ENCODE results near the gene SMYD5.
"Not testable (repeated sequence)": the region's sequence is repeated elsewhere in the genome, so short reads cannot be mapped to it uniquely, and the experiment has no call there.

The SMYD5 gene

DNA sequence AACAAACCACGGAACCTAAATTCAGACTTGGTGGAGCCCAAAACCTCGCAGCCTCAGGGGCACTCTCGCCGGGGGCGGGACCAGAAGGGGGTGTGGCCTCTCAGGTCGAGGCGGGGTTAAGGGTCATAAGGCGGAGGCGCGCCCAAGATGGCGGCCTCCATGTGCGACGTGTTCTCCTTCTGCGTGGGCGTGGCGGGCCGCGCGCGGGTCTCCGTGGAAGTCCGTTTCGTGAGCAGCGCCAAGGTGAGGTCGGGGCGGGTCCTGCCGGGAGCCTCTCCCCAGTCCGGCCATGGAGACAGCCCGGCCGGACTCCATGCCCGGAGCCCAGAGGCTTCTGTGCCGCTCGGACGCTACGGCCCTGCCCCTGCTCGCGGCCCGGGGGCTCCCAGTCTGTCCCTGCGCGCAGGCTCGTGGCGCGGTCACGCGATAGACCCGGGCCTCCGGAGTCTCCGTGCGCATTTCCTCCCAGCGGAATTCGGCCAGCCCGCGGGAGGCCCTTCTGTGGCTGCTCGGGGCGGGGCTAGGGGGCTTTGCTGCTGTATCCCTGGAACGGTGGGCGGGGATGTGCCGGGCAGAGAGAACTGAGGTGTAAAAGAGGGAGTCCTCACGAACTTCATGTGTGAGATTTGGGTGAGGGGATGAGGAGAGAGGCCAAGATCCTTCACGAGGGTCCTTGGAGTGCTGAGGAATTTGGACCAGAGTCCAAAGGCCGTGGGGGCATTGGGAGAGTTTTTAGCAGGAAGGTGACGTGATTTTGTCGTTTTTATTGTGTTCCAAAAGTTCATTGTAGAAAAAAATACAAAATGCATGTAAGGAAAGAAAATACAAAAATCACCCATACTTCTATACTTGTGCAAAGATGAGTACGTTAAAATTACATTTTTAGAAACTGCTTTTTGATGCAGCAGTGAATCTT, at the start of gene SMYD5:
TSS of gene SMYD5 (plus strand) at position 126 of the 916 bp plus-strand sequence. CDS start at position 148, 22 bp downstream.
- no peak for FAIRE-seq

GRCh38 chr2:73165978-73166377, 48.1 kb upstream of the SMYD5 start:
- not testable (repeated sequence) for FAIRE-seq

GRCh38 chr2:73166813-73167212, 47.2 kb upstream of the SMYD5 start:
- FAIRE-seq = not testable (repeated sequence)

- FAIRE-seq = not testable (repeated sequence)
Measured at GRCh38 chr2:73168348-73168747, 45.7 kb upstream of the SMYD5 start.

- FAIRE-seq = not testable (repeated sequence)
Measured at GRCh38 chr2:73170341-73170740, 43.7 kb upstream of the SMYD5 start.

DNA sequence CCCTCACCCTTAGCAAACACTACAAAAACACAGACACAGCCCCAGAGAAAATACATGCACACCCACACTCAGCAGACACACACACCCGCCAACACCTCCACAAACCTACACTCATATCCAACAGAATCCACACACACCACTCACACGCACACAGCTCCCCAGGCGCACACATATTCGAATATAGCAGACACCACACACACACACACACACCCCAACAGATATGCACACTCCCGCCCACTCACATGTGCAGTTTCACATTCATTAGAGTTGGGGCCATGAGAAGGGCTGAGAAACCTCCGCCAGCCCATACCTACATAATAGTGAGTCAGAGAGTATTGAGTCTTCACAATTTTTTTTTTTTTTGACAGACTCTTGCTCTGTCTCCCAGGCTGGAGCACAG, 41.1 kb upstream of the SMYD5 start:
- FAIRE-seq = no peak

DNA sequence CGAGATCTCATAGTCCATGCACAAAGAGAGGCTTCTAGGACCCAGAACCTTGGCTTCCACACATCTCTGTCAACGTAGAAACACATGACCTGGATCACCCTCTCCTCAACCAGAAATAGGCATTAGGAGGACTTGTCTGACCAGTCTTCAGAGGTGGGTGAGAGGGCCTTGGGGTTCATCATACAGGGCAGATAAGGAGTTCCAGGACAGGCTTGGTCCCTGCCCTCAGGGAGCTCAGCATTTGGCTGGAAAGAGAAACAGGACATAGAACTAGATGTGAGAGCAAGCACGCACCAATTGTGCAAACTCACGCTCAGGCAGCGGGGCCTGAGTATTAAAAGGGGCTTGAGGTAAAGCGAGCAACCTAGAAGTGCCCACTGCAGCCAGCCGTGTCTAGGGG, 40.3 kb upstream of the SMYD5 start:
- no peak for FAIRE-seq

DNA sequence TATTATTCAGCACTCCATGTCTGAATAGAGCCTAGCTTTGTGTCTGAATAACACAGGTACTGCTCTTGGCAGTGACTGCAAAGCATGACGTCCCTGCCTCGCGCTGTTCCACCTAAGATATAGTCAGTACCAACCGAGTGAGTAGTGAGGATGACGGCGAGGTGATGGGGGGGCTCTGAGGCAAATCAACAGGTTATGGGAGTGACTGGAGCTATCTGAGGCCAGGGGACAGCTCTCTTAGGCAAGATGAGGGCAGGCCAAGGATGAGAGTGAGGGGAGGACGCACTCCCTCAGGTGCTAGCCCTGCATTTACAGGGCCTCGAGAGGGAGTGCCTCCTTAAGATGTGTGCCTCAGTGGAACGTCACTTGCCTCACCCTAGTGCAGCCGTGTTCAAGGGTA, 39.8 kb upstream of the SMYD5 start:
- FAIRE-seq = no peak

DNA sequence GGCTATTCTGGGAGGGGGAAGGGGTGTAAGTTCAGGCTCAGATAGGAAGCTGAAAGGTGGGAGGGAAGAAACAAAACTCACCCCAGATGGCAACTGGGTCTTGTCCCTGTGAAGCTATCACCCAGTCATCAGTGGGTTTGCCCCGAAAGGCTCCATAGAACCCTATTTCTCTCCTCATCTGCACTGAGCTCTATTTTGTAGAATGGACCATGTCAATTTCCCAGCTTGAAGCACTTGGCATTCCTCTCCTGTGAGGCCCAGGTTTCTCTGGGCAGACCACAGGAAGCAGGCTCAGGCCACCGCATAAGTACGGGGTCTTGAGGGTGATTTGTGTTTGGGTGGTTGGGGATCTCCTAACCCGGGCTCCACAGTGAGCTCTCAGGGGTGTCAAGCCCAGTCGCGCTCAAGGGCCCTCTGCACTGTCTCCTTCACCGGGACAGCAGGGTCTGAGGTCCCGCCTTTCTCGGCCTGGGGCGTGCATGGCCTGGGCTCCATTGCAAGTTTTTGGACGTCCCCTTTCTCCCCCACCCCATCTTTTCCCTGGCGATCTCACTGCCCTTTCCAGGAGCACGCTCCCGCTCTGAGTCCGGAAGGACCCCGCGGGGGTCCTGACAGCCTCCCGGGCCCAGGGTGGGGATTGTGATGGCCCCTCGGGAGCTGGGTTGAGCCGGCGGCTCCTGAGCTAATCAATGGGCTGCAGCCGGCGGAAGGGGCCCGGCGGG, 38.9 kb upstream of the SMYD5 start:
- no peak for FAIRE-seq

GRCh38 chr2:73175663-73176204, 38.3 kb upstream of the SMYD5 start:
- no peak for FAIRE-seq

- FAIRE-seq = no peak
Measured at GRCh38 chr2:73176205-73176880, 37.7 kb upstream of the SMYD5 start.

- no peak for FAIRE-seq
Measured at GRCh38 chr2:73176881-73177644, 37.0 kb upstream of the SMYD5 start.

DNA sequence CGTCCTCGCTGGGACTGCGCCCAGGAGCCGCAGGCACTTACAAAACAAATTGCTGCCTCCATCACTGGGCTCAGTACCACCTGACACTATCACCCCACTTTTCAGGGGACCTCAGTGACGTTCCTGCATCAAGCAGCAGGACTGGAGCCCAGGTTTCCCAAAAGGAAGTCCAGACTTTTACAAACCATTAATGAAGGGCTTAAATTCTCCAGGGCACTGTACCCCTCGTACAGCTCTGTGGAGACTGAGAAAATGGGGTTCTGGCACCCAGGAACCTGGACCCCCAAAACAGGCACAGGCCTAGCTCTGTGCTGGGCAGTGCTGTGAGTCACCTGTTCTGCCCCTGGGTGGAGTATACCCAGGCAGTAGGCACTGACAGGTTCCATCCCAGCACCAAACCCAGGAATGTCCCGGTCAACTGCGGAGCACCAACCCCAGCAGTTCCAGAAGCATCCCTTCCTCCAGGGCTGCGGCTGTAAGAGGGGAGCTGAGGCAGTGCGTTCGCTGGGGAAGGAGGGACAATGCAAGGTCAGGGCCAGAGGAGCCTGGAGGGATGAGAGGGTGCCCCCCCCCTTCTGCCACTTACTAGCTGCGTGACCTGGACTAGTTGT, 36.3 kb upstream of the SMYD5 start:
- no peak for FAIRE-seq

- no peak for FAIRE-seq
Measured at GRCh38 chr2:73185965-73186364, 28.1 kb upstream of the SMYD5 start.

DNA sequence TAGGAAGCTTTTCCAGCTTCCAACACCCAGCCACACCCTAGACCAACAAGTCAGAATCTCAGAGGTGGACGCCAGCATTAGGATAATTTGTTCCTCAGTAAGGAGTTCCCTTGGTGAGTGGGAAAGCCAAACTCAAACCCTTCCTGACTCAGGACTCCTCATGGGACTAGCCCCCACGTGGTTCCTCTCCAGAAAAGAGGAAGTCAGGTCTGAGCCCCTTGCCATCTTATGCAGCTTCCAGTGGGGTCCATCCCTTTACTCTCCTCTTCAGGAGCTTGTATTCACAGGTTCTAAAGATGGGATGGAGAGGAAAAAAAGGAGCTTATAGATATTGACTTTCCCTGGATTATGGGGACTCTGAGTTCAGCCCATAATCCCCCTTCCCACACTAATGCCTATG, 26.5 kb upstream of the SMYD5 start:
- no peak for FAIRE-seq

- no peak for FAIRE-seq
Measured at GRCh38 chr2:73197579-73197978, 16.5 kb upstream of the SMYD5 start.

GRCh38 chr2:73200281-73200680, 13.8 kb upstream of the SMYD5 start:
- FAIRE-seq = not testable (repeated sequence)

DNA sequence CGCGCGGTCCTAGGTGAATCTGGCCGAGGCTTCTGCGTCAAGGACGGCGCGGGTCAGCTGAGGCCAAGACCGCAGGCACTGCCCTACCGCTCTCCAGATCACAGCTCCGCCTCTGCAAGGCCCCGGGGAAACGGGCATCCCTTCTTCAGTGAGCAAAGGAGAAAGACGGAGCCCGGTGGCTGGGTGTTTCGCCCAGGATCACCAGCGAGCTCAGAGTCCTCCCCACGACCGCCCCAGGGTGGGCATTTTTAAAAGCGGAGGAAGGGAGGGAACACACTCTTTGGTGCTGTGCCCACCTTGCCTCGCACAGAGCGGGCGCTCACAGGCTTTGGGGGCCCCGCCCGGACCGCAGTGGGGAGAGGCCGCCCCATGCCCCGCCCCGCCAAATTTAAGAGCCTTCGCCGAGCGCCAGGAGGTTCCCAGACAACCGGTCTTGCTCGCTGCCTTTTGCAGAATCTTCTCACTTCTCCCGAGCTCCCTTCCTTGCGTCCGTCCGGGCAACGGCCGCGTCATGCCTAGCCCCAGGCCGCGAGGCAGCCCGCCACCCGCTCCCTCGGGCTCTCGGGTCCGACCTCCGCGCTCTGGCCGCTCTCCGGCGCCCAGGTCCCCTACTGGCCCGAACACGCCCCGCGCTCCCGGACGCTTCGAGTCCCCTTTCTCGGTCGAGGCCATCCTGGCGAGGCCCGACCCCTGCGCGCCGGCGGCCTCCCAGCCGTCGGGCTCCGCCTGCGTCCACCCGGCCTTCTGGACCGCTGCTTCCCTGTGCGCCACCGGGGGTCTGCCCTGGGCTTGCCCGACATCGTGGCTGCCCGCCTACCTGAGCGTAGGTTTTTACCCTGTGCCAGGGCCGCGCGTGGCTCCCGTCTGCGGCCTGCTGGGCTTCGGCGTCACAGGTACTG, 11.6 kb upstream of the SMYD5 start, which contains the start of gene NOTO:
TSS of gene NOTO (plus strand) at position 419 of the 899 bp plus-strand sequence. CDS start at position 512, 93 bp downstream.
- no peak for FAIRE-seq

DNA sequence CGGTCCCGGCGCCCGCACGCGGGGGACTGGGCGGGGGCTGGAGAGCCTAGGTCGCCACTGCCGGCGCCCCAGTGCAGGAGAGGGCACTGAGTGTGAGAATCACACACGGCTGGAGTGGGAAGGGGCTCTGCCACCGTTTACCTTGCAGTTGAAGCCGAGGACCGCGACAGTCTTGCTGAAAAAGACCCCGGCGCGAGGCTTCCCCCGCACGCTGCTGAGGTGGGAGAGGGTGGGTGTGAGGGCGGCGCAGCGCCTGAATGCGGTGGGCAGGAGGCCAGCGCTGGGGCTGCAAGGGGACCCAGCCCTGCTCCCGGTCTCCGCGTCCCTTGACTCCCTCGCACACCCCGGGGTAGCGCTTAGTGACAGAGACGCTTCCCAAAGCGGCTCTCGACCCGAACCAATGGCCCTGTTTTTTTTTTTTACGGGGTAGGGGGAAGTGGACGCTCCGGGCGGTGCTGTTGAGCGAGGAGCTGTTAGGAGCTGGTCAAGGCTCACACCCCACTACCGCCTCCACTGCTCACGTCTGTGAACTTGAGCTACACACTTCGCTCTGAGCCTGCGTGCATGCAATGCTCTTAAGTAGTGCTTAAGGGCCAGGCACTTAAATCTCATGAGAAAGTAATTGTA, 10.9 kb upstream of the SMYD5 start:
- FAIRE-seq = no peak

DNA sequence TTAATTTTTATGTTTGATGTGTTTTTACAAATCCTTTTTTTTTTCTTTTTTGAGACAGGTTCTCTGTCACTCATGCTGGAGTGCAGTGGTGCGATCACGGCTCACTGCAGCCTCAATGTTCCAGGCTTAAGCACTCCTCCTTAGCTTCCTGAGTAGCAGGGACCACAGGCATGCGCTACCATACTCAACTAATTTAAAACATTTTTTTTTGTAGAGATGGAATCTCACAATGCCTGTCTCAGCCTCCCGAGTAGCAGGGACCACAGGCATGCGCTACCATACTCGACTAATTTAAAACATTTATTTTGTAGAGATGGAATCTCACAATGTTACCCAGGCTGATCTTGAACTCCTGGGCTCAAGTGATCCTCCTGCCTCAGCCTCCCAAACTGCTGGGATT, 8.4 kb upstream of the SMYD5 start:
- FAIRE-seq = no peak
